NCI-H2029 (cell line): ENCODE data around the gene PSMA8.
"Not testable (repeated sequence)": the region's sequence is repeated elsewhere in the genome, so short reads cannot be mapped to it uniquely, and the experiment has no call there.

Experiments
- DNase-seq: peaks from one replicate; lab custom pipeline; 2025; lab: John Stamatoyannopoulos, UW

The PSMA8 gene

GRCh38 chr18:26176134-26176533 lies 42.5 kb downstream of the PSMA8 start:
- DNase-seq, result no peak

GRCh38 chr18:26181343-26181826 lies 47.7 kb downstream of the PSMA8 start:
- no peak for DNase-seq

GRCh38 chr18:26183395-26184112 lies 49.9 kb downstream of the PSMA8 start:
- no peak for DNase-seq

GRCh38 chr18:26185267-26185666 lies 51.6 kb downstream of the PSMA8 start:
- no peak for DNase-seq

GRCh38 chr18:26190506-26190905 lies 56.8 kb downstream of the PSMA8 start:
- no peak for DNase-seq

GRCh38 chr18:26192233-26192632 lies 58.6 kb downstream of the PSMA8 start:
- DNase-seq, result no peak

GRCh38 chr18:26196605-26197004 lies 62.9 kb downstream of the PSMA8 start:
- DNase-seq, result no peak

- not testable (repeated sequence) for DNase-seq
These were observed 68.3 kb downstream of the PSMA8 start for GRCh38 chr18:26202001-26202400.

- no peak for DNase-seq
These were observed 71.6 kb downstream of the PSMA8 start for GRCh38 chr18:26205318-26205717.

GRCh38 chr18:26206488-26206887 lies 72.8 kb downstream of the PSMA8 start:
- no peak for DNase-seq

GRCh38 chr18:26207937-26208336 lies 74.3 kb downstream of the PSMA8 start:
- DNase-seq, result no peak

GRCh38 chr18:26208977-26209376 lies 75.3 kb downstream of the PSMA8 start:
- DNase-seq, result no peak

- DNase-seq, result no peak
These were observed 76.5 kb downstream of the PSMA8 start for GRCh38 chr18:26210147-26210546.

GRCh38 chr18:26215247-26215970 lies 81.7 kb downstream of the PSMA8 start:
- no peak for DNase-seq

- DNase-seq, result no peak
These were observed 91.5 kb downstream of the PSMA8 start for GRCh38 chr18:26225022-26225693.

GRCh38 chr18:26225915-26226228 lies 92.2 kb downstream of the PSMA8 start:
- no peak for DNase-seq

GRCh38 chr18:26226229-26227050 lies 92.8 kb downstream of the PSMA8 start, which contains the start of gene TAF4B:
Gene TAF4B (plus strand): TSS chr18:26226445. CDS start chr18:26226934, 489 bp downstream.
- DNase-seq, result peak; percentile 10

GRCh38 chr18:26227051-26227670 lies 93.5 kb downstream of the PSMA8 start:
- no peak for DNase-seq

GRCh38 chr18:26228562-26229260 lies 95.0 kb downstream of the PSMA8 start:
- DNase-seq, result no peak

GRCh38 chr18:26230497-26230896 lies 96.8 kb downstream of the PSMA8 start:
- DNase-seq, result no peak

- no peak for DNase-seq
These were observed 99.5 kb downstream of the PSMA8 start for GRCh38 chr18:26233208-26233607.
